GM21367 (cell line): ENCODE measurements around the gene PDZD7.
"Not testable (repeated sequence)": the region's sequence is repeated elsewhere in the genome, so short reads cannot be mapped to it uniquely, and the experiment has no call there.

Source experiments
- ATAC-seq: cut with Tn5 transposase; IDR thresholded peaks from one replicate; pipeline ENCODE4 v1.9.1; 2021; ENCODE audit not compliant: unreplicated experiment

The PDZD7 gene

GRCh38 chr10:100985336-100985735, 45.6 kb downstream of the PDZD7 start:
- no peak for ATAC-seq

- ATAC-seq = no peak
These were observed 46.2 kb downstream of the PDZD7 start for GRCh38 chr10:100984672-100985177.

- ATAC-seq = no peak
These were observed 46.9 kb downstream of the PDZD7 start for GRCh38 chr10:100983868-100984671.

GRCh38 chr10:100982916-100983830, 47.8 kb downstream of the PDZD7 start:
- ATAC-seq = no peak

- ATAC-seq = no peak
These were observed 49.7 kb downstream of the PDZD7 start for GRCh38 chr10:100981178-100981772.

- ATAC-seq = no peak
These were observed 50.2 kb downstream of the PDZD7 start for GRCh38 chr10:100980711-100981110.

GRCh38 chr10:100980311-100980710, 50.6 kb downstream of the PDZD7 start:
- no peak for ATAC-seq

GRCh38 chr10:100979791-100980272, 51.1 kb downstream of the PDZD7 start:
- ATAC-seq = no peak

GRCh38 chr10:100978901-100979195, 52.1 kb downstream of the PDZD7 start:
- ATAC-seq = no peak

- no peak for ATAC-seq
These were observed 52.6 kb downstream of the PDZD7 start for GRCh38 chr10:100978121-100978900.

GRCh38 chr10:100977436-100977835, 53.5 kb downstream of the PDZD7 start:
- no peak for ATAC-seq

GRCh38 chr10:100976906-100977305, 54.0 kb downstream of the PDZD7 start:
- no peak for ATAC-seq

- ATAC-seq = not testable (repeated sequence)
These were observed 55.5 kb downstream of the PDZD7 start for GRCh38 chr10:100975397-100975796.

GRCh38 chr10:100972904-100973535, 57.9 kb downstream of the PDZD7 start:
- ATAC-seq = no peak

GRCh38 chr10:100972115-100972903, 58.6 kb downstream of the PDZD7 start:
- ATAC-seq = no peak

- ATAC-seq = no peak
These were observed 59.8 kb downstream of the PDZD7 start for GRCh38 chr10:100970914-100971811.

- no peak for ATAC-seq
These were observed 60.6 kb downstream of the PDZD7 start for GRCh38 chr10:100970076-100970913.
